OCI-LY1 (cell line): ENCODE data around the gene NHP2.

Source experiments
- H2AFZ ChIP-seq: fragments of 200-600 bp; sonication (generic), shearing (Covaris generic); 2 replicates; pipeline ENCODE4 v1.6.0; 2014; ENCODE audit warnings: antibody characterized with exemption, mild to moderate bottlenecking, low read length
- H3F3A ChIP-seq: fragments of 200-600 bp; sonication (generic), shearing (Covaris generic); 2 replicates; pipeline ENCODE4 v1.6.0; 2014; ENCODE audit warnings: mild to moderate bottlenecking, antibody characterized with exemption, low read length, moderate library complexity; ENCODE audit not compliant: insufficient read depth
- H3K27ac ChIP-seq: fragments of 200-600 bp; sonication (generic); 2 replicates; pipeline ENCODE4 v1.5.1; 2014; ENCODE audit warnings: low read length, mixed run types, mild to moderate bottlenecking, low read depth; ENCODE audit not compliant: poor library complexity, severe bottlenecking
- H3K27me3 ChIP-seq: fragments of 200-600 bp; sonication (generic); 2 replicates; pipeline ENCODE4 v1.6.0; 2014; ENCODE audit warnings: antibody characterized with exemption, mild to moderate bottlenecking, low read length, moderate library complexity; ENCODE audit not compliant: insufficient read depth
- H3K36me3 ChIP-seq: fragments of 200-600 bp; sonication (generic); 2 replicates; pipeline ENCODE4 v1.6.1; 2014; ENCODE audit warnings: mild to moderate bottlenecking, antibody characterized with exemption, low read length, moderate library complexity, mixed read lengths; ENCODE audit not compliant: insufficient read depth
- H3K4me1 ChIP-seq: fragments of 200-600 bp; sonication (generic); 2 replicates; pipeline ENCODE4 v1.5.1; 2014; ENCODE audit warnings: mild to moderate bottlenecking, low read length, moderate library complexity; ENCODE audit not compliant: insufficient read depth, severe bottlenecking
- H3K4me2 ChIP-seq: fragments of 200-600 bp; sonication (generic), shearing (Covaris generic); 2 replicates; pipeline ENCODE4 v1.6.1; 2014; ENCODE audit warnings: low read length
- H3K4me3 ChIP-seq: fragments of 200-600 bp; sonication (generic); 2 replicates; pipeline ENCODE4 v1.5.1; 2014; ENCODE audit warnings: low read length, low read depth, mild to moderate bottlenecking, mixed read lengths; ENCODE audit not compliant: poor library complexity, severe bottlenecking
- H3K79me2 ChIP-seq: fragments of 200-600 bp; shearing (Covaris generic); 2 replicates; pipeline ENCODE4 v1.6.1; 2016; ENCODE audit warnings: mixed run types, low read length, mixed read lengths; ENCODE audit not compliant: insufficient read depth
- H3K9ac ChIP-seq: fragments of 200-600 bp; sonication (generic), shearing (Covaris generic); 2 replicates; pipeline ENCODE4 v1.6.1; 2014; ENCODE audit warnings: mild to moderate bottlenecking, low read length, mixed read lengths
- H3K9me2 ChIP-seq: fragments of 200-600 bp; sonication (generic), shearing (Covaris generic); 2 replicates; pipeline ENCODE4 v1.6.1; 2014; ENCODE audit warnings: low read depth, mild to moderate bottlenecking, low read length, mixed read lengths
- H3K9me3 ChIP-seq: fragments of 200-600 bp; shearing (Covaris generic); 2 replicates; pipeline ENCODE4 v1.6.1; 2014; ENCODE audit warnings: low read length, mixed read lengths
- H4K20me1 ChIP-seq: fragments of 200-600 bp; sonication (generic), shearing (Covaris generic); 2 replicates; pipeline ENCODE4 v1.6.0; 2016; ENCODE audit warnings: mild to moderate bottlenecking, low read length; ENCODE audit not compliant: insufficient read depth
- CTCF ChIP-seq: fragments of 200-600 bp; sonication (generic), shearing (Covaris generic); IDR thresholded peaks from 2 replicates; pipeline ENCODE4 v1.5.1; 2017; ENCODE audit warnings: mild to moderate bottlenecking, antibody characterized with exemption, low read length, moderate library complexity, mixed read lengths
- EZH2 ChIP-seq: fragments of 200-600 bp; sonication (generic), shearing (Covaris generic); IDR thresholded peaks from 2 replicates; pipeline ENCODE4 v1.8.0; 2017; ENCODE audit warnings: borderline replicate concordance, mixed run types, mild to moderate bottlenecking, antibody characterized with exemption, low read length, moderate library complexity, mixed read lengths

NHP2 gene

GRCh38 chr5:178126556-178126955, 27.1 kb downstream of the NHP2 start:
- Histone ChIP-seq H2AFZ (no peak overlapping the region), H3K9ac (no peak overlapping the region), H3K36me3 (peaks cover 16% of the 10 kb centered on the region; the same call in 1 of the 2 replicates), H4K20me1 (no peaks in the 10 kb centered on the region), H3K9me3 (no peaks in the 10 kb centered on the region), H3K4me2 (no peak overlapping the region), H3K79me2 (peaks cover 6% of the 10 kb centered on the region; the same call in 1 of the 2 replicates), H3K4me3 (no peak overlapping the region), H3K9me2 (no peaks in the 10 kb centered on the region), H3K4me1 (peaks cover 28% of the 10 kb centered on the region), H3K27me3 (no peaks in the 10 kb centered on the region), H3K27ac (no peak overlapping the region), H3F3A (no peaks in the 10 kb centered on the region)
- TF ChIP-seq CTCF: no peak
- no peak for TF ChIP-seq EZH2

- Histone ChIP-seq H3K9ac (no peak overlapping the region), H3K9me2 (no peaks in the 10 kb centered on the region), H3K9me3 (no peaks in the 10 kb centered on the region), H3K36me3 (peaks cover 16% of the 10 kb centered on the region; the same call in 1 of the 2 replicates), H3K27ac (no peak overlapping the region), H2AFZ (no peak overlapping the region), H4K20me1 (no peaks in the 10 kb centered on the region), H3K27me3 (no peaks in the 10 kb centered on the region), H3K4me3 (no peak overlapping the region), H3K79me2 (no peaks in the 10 kb centered on the region), H3K4me2 (no peak overlapping the region), H3F3A (no peaks in the 10 kb centered on the region), H3K4me1 (peaks cover 39% of the 10 kb centered on the region)
- TF ChIP-seq CTCF: no peak
- no peak for TF ChIP-seq EZH2
Measured at GRCh38 chr5:178125253-178125906, 28.3 kb downstream of the NHP2 start.

GRCh38 chr5:178123966-178124925, 29.4 kb downstream of the NHP2 start:
- peaks cover 16% of the 10 kb centered on the region; the same call in 1 of the 2 replicates for H3K36me3 ChIP-seq
- no peaks in the 10 kb centered on the region for H3K79me2 ChIP-seq
- no peak overlapping the region for H3K4me3 ChIP-seq
- H3K9me3 ChIP-seq: no peaks in the 10 kb centered on the region
- TF ChIP-seq EZH2 (no peak), CTCF (no peak)
- no peak overlapping the region for H3K9ac ChIP-seq
- H2AFZ ChIP-seq: no peak overlapping the region
- no peaks in the 10 kb centered on the region for H3F3A ChIP-seq
- no peaks in the 10 kb centered on the region for H3K9me2 ChIP-seq
- H3K4me2 ChIP-seq: no peak overlapping the region
- H3K27me3 ChIP-seq: no peaks in the 10 kb centered on the region
- H3K4me1 ChIP-seq: peaks cover 43% of the 10 kb centered on the region
- no peak overlapping the region for H3K27ac ChIP-seq
- no peaks in the 10 kb centered on the region for H4K20me1 ChIP-seq
